HG03196 (cell line): ENCODE data around the gene MMS22L.
"Not testable (repeated sequence)": the region's sequence is repeated elsewhere in the genome, so short reads cannot be mapped to it uniquely, and the experiment has no call there.

Source experiments
- ATAC-seq: cut with Tn5 transposase; IDR thresholded peaks from one replicate; pipeline ENCODE4 v1.9.1; 2021; ENCODE audit not compliant: unreplicated experiment

The MMS22L gene

GRCh38 chr6:97246842-97247241 lies 36.2 kb downstream of the MMS22L start:
- ATAC-seq: no peak

- no peak for ATAC-seq
Observed at GRCh38 chr6:97240222-97240621, 42.8 kb downstream of the MMS22L start.

GRCh38 chr6:97231911-97232310 lies 51.1 kb downstream of the MMS22L start:
- no peak for ATAC-seq

GRCh38 chr6:97222903-97223302 lies 60.1 kb downstream of the MMS22L start:
- ATAC-seq: no peak

- ATAC-seq: no peak
Observed at GRCh38 chr6:97218912-97219311, 64.1 kb downstream of the MMS22L start.

GRCh38 chr6:97215157-97215769 lies 67.8 kb downstream of the MMS22L start:
- ATAC-seq: no peak

GRCh38 chr6:97214671-97215070 lies 68.3 kb downstream of the MMS22L start:
- no peak for ATAC-seq

GRCh38 chr6:97207383-97207782 lies 75.6 kb downstream of the MMS22L start:
- no peak for ATAC-seq

GRCh38 chr6:97205966-97206365 lies 77.0 kb downstream of the MMS22L start:
- ATAC-seq: no peak

- no peak for ATAC-seq
Observed at GRCh38 chr6:97203343-97203742, 79.7 kb downstream of the MMS22L start.

GRCh38 chr6:97198046-97198565 lies 84.9 kb downstream of the MMS22L start:
- ATAC-seq: no peak

GRCh38 chr6:97195117-97195516 lies 87.9 kb downstream of the MMS22L start:
- no peak for ATAC-seq

- ATAC-seq: no peak
Observed at GRCh38 chr6:97189767-97190166, 93.2 kb downstream of the MMS22L start.

GRCh38 chr6:97187951-97188350 lies 95.1 kb downstream of the MMS22L start:
- ATAC-seq: no peak

GRCh38 chr6:97186416-97186999 lies 96.5 kb downstream of the MMS22L start:
- peak; percentile 88 for ATAC-seq

- ATAC-seq: no peak
Observed at GRCh38 chr6:97177905-97178304, 105.1 kb downstream of the MMS22L start.

GRCh38 chr6:97176468-97176867 lies 106.5 kb downstream of the MMS22L start:
- no peak for ATAC-seq

- ATAC-seq: no peak
Observed at GRCh38 chr6:97175806-97176205, 107.2 kb downstream of the MMS22L start.

- ATAC-seq: no peak
Observed at GRCh38 chr6:97174471-97174870, 108.5 kb downstream of the MMS22L start.

GRCh38 chr6:97160280-97160679 lies 122.7 kb downstream of the MMS22L start:
- no peak for ATAC-seq

GRCh38 chr6:97155447-97155846 lies 127.6 kb downstream of the MMS22L start:
- ATAC-seq: not testable (repeated sequence)

- ATAC-seq: no peak
Observed at GRCh38 chr6:97154015-97154414, 129.0 kb downstream of the MMS22L start.

GRCh38 chr6:97151601-97152000 lies 131.4 kb downstream of the MMS22L start:
- ATAC-seq: no peak
